ENCODE measurements around the gene ZNF513. TPM values are rescaled to one million over a fixed set of nuclear protein-coding genes. Genes with fewer than 3 reads are reported as not detected.

Gene ZNF513
- total RNA-seq, 4 donors from 2014 or later, result 6.6 to 16.3 (median 11.0) TPM

DNA sequence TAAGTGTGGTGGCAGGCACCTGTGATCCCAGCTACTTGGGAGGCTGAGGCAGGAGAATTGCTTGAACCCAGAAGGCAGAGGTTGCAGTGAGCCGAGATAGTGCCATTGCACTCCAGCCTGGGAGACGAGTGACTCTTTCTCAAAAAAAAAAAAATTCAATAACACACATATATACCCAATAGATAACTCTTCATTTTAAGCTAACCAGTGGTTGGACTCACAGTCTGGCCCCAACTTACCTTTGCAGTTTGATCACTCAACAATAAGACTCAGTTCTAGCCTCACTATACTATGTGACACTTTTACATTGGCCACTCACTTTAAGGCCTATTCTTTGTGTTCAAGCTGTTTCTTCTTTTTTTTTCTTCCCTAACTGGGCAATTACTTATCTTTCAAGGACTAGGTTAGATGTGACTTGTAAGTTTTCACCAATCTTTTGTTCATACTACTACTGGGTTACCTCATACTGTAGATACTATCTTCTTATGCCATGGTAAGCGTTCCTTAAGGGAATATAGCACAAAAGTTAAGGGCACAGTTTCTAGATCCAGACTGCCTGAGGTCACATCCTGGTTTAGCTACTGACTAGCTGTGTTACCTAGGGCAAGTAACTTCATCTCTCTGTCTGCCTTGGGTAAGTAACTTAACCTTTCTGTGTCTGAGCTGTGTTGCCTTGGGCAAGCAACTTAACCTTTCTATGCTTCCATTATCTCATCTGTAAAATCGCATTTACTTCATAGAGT is 17.7 kb downstream of the ZNF513 start:
- Histone ChIP-seq H3K36me3 (peaks cover 0 to 49% of the 10 kb centered on the region in 2 donors), H3K4me3 (no peak overlapping the region), H3K27me3 (no peaks in the 10 kb centered on the region), H3K9me3 (no peaks in the 10 kb centered on the region), H3K4me1 (peaks cover 0 to 9% (median 5%) of the 10 kb centered on the region in 3 donors), H3K27ac (no peak overlapping the region)
- no peak for TF ChIP-seq EP300 (IDR thresholded peaks at IDR 0.05)
- no peak for TF ChIP-seq POLR2AphosphoS5 (IDR thresholded peaks at IDR 0.05)
- TF ChIP-seq, protein P1, sequence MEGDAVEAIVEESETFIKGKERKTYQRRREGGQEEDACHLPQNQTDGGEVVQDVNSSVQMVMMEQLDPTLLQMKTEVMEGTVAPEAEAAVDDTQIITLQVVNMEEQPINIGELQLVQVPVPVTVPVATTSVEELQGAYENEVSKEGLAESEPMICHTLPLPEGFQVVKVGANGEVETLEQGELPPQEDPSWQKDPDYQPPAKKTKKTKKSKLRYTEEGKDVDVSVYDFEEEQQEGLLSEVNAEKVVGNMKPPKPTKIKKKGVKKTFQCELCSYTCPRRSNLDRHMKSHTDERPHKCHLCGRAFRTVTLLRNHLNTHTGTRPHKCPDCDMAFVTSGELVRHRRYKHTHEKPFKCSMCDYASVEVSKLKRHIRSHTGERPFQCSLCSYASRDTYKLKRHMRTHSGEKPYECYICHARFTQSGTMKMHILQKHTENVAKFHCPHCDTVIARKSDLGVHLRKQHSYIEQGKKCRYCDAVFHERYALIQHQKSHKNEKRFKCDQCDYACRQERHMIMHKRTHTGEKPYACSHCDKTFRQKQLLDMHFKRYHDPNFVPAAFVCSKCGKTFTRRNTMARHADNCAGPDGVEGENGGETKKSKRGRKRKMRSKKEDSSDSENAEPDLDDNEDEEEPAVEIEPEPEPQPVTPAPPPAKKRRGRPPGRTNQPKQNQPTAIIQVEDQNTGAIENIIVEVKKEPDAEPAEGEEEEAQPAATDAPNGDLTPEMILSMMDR (IDR thresholded peaks at IDR 0.05), result no peak
- TF ChIP-seq POLR2A (IDR thresholded peaks at IDR 0.05), result no peak
- ATAC-seq, result no peak
- WGBS, 2 donors (ENCODE audit: low coverage in 1 of 2), result 79 to 100% methylated on average over 3 to 4 of the region's 4 CpGs

- no peaks in the 10 kb centered on the region for H3K27me3 ChIP-seq
- peak within 1 kb of the TSS; percentile 79 to 92 (median 90) for H3K27ac ChIP-seq
- no peaks in the 10 kb centered on the region for H3K9me3 ChIP-seq
- peak; percentile 97 for ATAC-seq
- H3K4me1 ChIP-seq, result peaks cover 3 to 51% (median 18%) of the 10 kb centered on the region in 3 donors
- TF ChIP-seq, protein P1 (IDR thresholded peaks at IDR 0.05), result peak in 2 of 4 experiments; percentile 23 to 24
- TF ChIP-seq POLR2A (IDR thresholded peaks at IDR 0.05) (peak; percentile 10 to 55), POLR2AphosphoS5 (IDR thresholded peaks at IDR 0.05) (peak; percentile 58), EP300 (IDR thresholded peaks at IDR 0.05) (no peak)
- H3K36me3 ChIP-seq, result no peaks in the 10 kb centered on the region
- 0% methylated on average over 29 of the region's 67 CpGs; no CpG with 5 or more reads in 1 of the 2 donors for WGBS, 2 donors (ENCODE audit: low coverage in 1 of 2)
- peak within 1 kb of the TSS; percentile 45 to 91 for H3K4me3 ChIP-seq
These were observed 24.0 kb downstream of the ZNF513 start, which contains the start of gene GTF3C2 for GRCh38 chr2:27356382-27357181. TSS of gene GTF3C2 (minus strand) at chr2:27356764. CDS start at chr2:27343554, 13,210 bp downstream.

- Histone ChIP-seq H3K27ac (peak overlapping the region; percentile 79 to 92 (median 90)), H3K4me1 (peaks cover 3 to 51% (median 18%) of the 10 kb centered on the region in 3 donors), H3K27me3 (no peaks in the 10 kb centered on the region), H3K4me3 (peak overlapping the region; percentile 45 to 91), H3K36me3 (no peaks in the 10 kb centered on the region), H3K9me3 (no peaks in the 10 kb centered on the region)
- peak; percentile 9 for ATAC-seq
- TF ChIP-seq, protein P1 (IDR thresholded peaks at IDR 0.05), result no peak
- TF ChIP-seq EP300 (IDR thresholded peaks at IDR 0.05) (no peak), POLR2A (IDR thresholded peaks at IDR 0.05) (no peak), POLR2AphosphoS5 (IDR thresholded peaks at IDR 0.05) (no peak)
- WGBS, 2 donors (ENCODE audit: low coverage in 1 of 2), result 0 to 4% methylated on average over 4 of the region's 12 CpGs
These were observed 24.5 kb downstream of the ZNF513 start for GRCh38 chr2:27356056-27356381.

DNA sequence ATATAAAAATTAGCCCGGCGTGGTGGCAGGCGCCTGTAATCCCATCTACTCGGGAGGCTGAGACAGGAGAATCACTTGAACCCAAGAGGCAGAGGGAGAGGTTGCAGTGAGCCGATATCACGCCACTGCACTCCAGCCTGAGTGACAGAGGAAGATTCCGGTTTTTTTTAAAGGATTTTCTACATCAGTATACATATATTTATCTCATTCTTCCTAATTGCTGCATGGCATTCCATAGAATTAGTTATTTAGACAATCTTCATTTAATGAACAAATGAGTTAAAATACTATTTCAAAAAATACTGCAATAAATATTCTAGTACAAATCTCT is 26.0 kb downstream of the ZNF513 start:
- Histone ChIP-seq H3K27me3 (no peaks in the 10 kb centered on the region), H3K9me3 (no peaks in the 10 kb centered on the region), H3K36me3 (peaks cover 0 to 10% of the 10 kb centered on the region in 2 donors), H3K4me3 (no peak overlapping the region), H3K27ac (no peak overlapping the region), H3K4me1 (peaks cover 3 to 51% (median 18%) of the 10 kb centered on the region in 3 donors)
- no peak for ATAC-seq
- TF ChIP-seq POLR2AphosphoS5 (IDR thresholded peaks at IDR 0.05) (no peak), POLR2A (IDR thresholded peaks at IDR 0.05) (no peak), EP300 (IDR thresholded peaks at IDR 0.05) (no peak)
- TF ChIP-seq, protein P1 (IDR thresholded peaks at IDR 0.05), result no peak
- 83 to 92% methylated on average over 3 to 7 of the region's 7 CpGs for WGBS, 2 donors (ENCODE audit: low coverage in 1 of 2)
